ENCODE results near the gene VPS8.

DNA sequence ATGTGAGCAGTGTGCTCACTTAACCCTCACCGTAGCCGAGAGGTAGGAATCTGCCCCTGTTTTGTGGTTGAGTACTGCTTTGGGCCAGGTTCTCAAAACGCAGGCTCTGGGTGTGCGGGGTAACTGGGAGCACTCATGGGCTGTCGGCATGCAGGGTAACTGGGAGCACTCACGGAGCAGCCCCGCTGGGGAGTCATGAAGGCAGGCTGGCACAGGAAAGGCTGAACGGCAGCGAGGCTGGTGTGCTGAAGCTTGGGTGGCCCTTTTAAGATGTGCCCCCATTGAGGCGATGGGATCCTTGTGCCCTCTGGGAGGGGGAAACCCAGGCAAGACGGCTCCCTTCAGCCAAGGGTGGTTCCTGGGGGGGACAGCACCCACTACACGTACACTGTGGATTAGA lies 44.6 kb upstream of the VPS8 start:
- TF ChIP-seq TAF1 (IDR thresholded peaks at IDR 0.05; ENCODE audit: low read depth) (no peak), EGR1 (IDR thresholded peaks at IDR 0.05) (no peak), YY1 (IDR thresholded peaks at IDR 0.05; ENCODE audit: low read depth) (no peak), FOXM1 (IDR thresholded peaks at IDR 0.05; ENCODE audit: borderline replicate concordance, low read depth) (no peak), MAX (IDR thresholded peaks at IDR 0.05) (no peak)
